IMR-90 (cell line): ENCODE measurements around the gene UBP1. TPM values are rescaled to one million over a fixed set of nuclear protein-coding genes. Genes with fewer than 3 reads are reported as not detected.
"Not testable (repeated sequence)": the region's sequence is repeated elsewhere in the genome, so short reads cannot be mapped to it uniquely, and the experiment has no call there.

Experiments
- ATAC-seq: fragments of 200-7000 bp; cut with Tn5 transposase; 2 replicates; pipeline ENCODE4 v1.9.1; 2020; ENCODE audit warnings: low read depth, mild to moderate bottlenecking, moderate library complexity
- BruUV-seq: library from RNA; stranded (reverse); fragments of 400-500 nt; replicated peaks from 2 replicates; lab custom pipeline; 2021; lab: Mats Ljungman, UMichigan
- CTCF ChIA-PET: fragments of 300-600 bp; formaldehyde crosslinking; extraction: SDS; loops from one replicate; lab custom pipeline; 2021; ENCODE audit warnings: antibody characterized with exemption; lab: Yijun Ruan, JAX
- POLR2A ChIA-PET: fragments of 300-600 bp; sonication (Branson Sonifier 250); formaldehyde crosslinking; loops from one replicate; lab custom pipeline; 2022; ENCODE audit warnings: antibody characterized with exemption; ENCODE audit not compliant: unreplicated experiment; lab: Charles Lee
- DNase-seq: peaks from one replicate; pipeline ENCODE4 v3.0.0; 2013
- H2AFZ ChIP-seq: replicated peaks from 2 replicates; pipeline ENCODE3; 2013; ENCODE audit warnings: low read length, mild to moderate bottlenecking; ENCODE audit not compliant: poor library complexity
- H2AK5ac ChIP-seq: 2 replicates; pipeline ENCODE4 v1.6.1; 2013; ENCODE audit warnings: low read depth, low read length, inconsistent platforms
- H2AK9ac ChIP-seq: replicated peaks from 2 replicates; pipeline ENCODE3; 2013; ENCODE audit warnings: mild to moderate bottlenecking, low read depth, low read length, moderate library complexity; ENCODE audit not compliant: poor library complexity
- H2BK120ac ChIP-seq: 2 replicates; pipeline ENCODE4 v1.6.1; 2013; ENCODE audit warnings: low read depth, low read length, inconsistent platforms
- H2BK15ac ChIP-seq: 3 replicates; pipeline ENCODE4 v1.6.1; 2013; ENCODE audit warnings: low read depth, low read length, inconsistent platforms
- H2BK20ac ChIP-seq: 2 replicates; pipeline ENCODE4 v1.6.1; 2013; ENCODE audit warnings: low read depth, mild to moderate bottlenecking, inconsistent platforms, low read length, moderate library complexity
- H2BK5ac ChIP-seq: 2 replicates; pipeline ENCODE4 v1.6.1; 2013; ENCODE audit warnings: mild to moderate bottlenecking, low read depth, low read length, inconsistent platforms; ENCODE audit not compliant: poor library complexity, severe bottlenecking
- H3K14ac ChIP-seq: replicated peaks from 2 replicates; pipeline ENCODE4 v1.6.1; 2013; ENCODE audit warnings: low read depth, low read length, inconsistent platforms
- H3K18ac ChIP-seq: 2 replicates; pipeline ENCODE4 v1.6.1; 2013; ENCODE audit warnings: low read depth, low read length, control low read depth
- H3K23ac ChIP-seq: 2 replicates; pipeline ENCODE4 v1.6.1; 2013; ENCODE audit warnings: low read depth, low read length, inconsistent platforms
- H3K27ac ChIP-seq: 2 replicates; pipeline ENCODE4 v1.5.1; 2013; ENCODE audit warnings: mild to moderate bottlenecking, control low read depth, low read length; ENCODE audit not compliant: insufficient read depth
- H3K27me3 ChIP-seq: 2 replicates; pipeline ENCODE4 v1.6.1; 2013; ENCODE audit warnings: low read length; ENCODE audit not compliant: control insufficient read depth, insufficient read depth
- H3K36me3 ChIP-seq: 2 replicates; pipeline ENCODE4 v1.6.1; 2013; ENCODE audit warnings: low read length, mixed read lengths; ENCODE audit not compliant: control insufficient read depth, insufficient read depth
- H3K4ac ChIP-seq: 2 replicates; pipeline ENCODE4 v1.6.1; 2013; ENCODE audit warnings: low read depth, low read length, inconsistent platforms
- H3K4me1 ChIP-seq: 2 replicates; pipeline ENCODE4 v1.6.1; 2013; ENCODE audit warnings: low read length, mixed read lengths; ENCODE audit not compliant: control insufficient read depth, insufficient read depth
- H3K4me2 ChIP-seq: 2 replicates; pipeline ENCODE4 v1.6.1; 2013; ENCODE audit warnings: low read depth, mild to moderate bottlenecking, control low read depth, low read length, moderate library complexity
- H3K4me3 ChIP-seq: 2 replicates; pipeline ENCODE4 v1.5.1; 2013; ENCODE audit warnings: low read depth, mild to moderate bottlenecking, control low read depth, low read length, moderate library complexity; ENCODE audit not compliant: insufficient read depth
- H3K56ac ChIP-seq: 2 replicates; pipeline ENCODE4 v1.6.1; 2013; ENCODE audit warnings: low read length, inconsistent platforms; ENCODE audit not compliant: insufficient read depth; ENCODE audit errors: extremely low read depth
- H3K79me1 ChIP-seq, 2 experiments: 2 replicates each; pipeline ENCODE4 v1.6.1; 2013; ENCODE audit warnings: low read length in 2 of 2, inconsistent platforms in 1 of 2, low read depth in 1 of 2
- H3K9ac ChIP-seq: 2 replicates; pipeline ENCODE4 v1.6.1; 2013; ENCODE audit warnings: low read depth, low read length, control low read depth
- H3K9me1 ChIP-seq: 2 replicates; pipeline ENCODE4 v1.6.1; 2013; ENCODE audit warnings: low read length, inconsistent platforms; ENCODE audit not compliant: insufficient read depth
- H3K9me3 ChIP-seq: 2 replicates; pipeline ENCODE4 v1.6.1; 2013; ENCODE audit warnings: low read length; ENCODE audit not compliant: control insufficient read depth, insufficient read depth
- H4K20me1 ChIP-seq: 2 replicates; pipeline ENCODE4 v1.6.1; 2013; ENCODE audit warnings: low read length, inconsistent platforms; ENCODE audit not compliant: insufficient read depth
- H4K5ac ChIP-seq: 2 replicates; pipeline ENCODE4 v1.6.1; 2013; ENCODE audit warnings: mild to moderate bottlenecking, low read depth, low read length, control low read depth
- H4K8ac ChIP-seq, 2 experiments: 2 replicates each; pipeline ENCODE4 v1.6.1; 2013; ENCODE audit warnings: low read depth in 2 of 2, low read length in 2 of 2, control low read depth in 1 of 2, inconsistent platforms in 1 of 2
- H4K91ac ChIP-seq: 2 replicates; pipeline ENCODE4 v1.6.1; 2013; ENCODE audit warnings: low read depth, low read length, inconsistent platforms; ENCODE audit not compliant: insufficient read depth
- WGBS, 2 experiments: methylation state at CpG; one replicate each; pipeline versions ENCODE4 v1.1.5 to v1.1.7; 2013; ENCODE audit warnings: missing lambda C conversion rate in 2 of 2; ENCODE audit not compliant: insufficient read length in 1 of 2; ENCODE audit errors: extremely low coverage in 2 of 2; 5-methylcytosine and 5-hydroxymethylcytosine counted together
- dilution Hi-C: fragments of 300-500 bp; cut with HindIII; formaldehyde crosslinking; loops from one replicate; pipeline ENCODE4 v1.14.3; 2018; ENCODE audit warnings: low sequenced_read_pairs; ENCODE audit not compliant: unreplicated experiment
- in situ Hi-C: fragments of 300-500 bp; cut with MboI; formaldehyde crosslinking; loops from 3 replicates; pipeline ENCODE4 v1.14.3; 2019; ENCODE audit warnings: low sequenced_read_pairs, inconsistent platforms, mixed read lengths
- intact Hi-C: fragments of 100-400 bp; cut with micrococcal nuclease; formaldehyde crosslinking; loops from 2 replicates; pipeline ENCODE4 v1.10.0; 2022
- polyA plus RNA-seq, 3 experiments: library from polyadenylated mRNA; depleted of rRNA; stranded (reverse); fragments of >200 nt; gene quantifications; 2 replicates each; pipeline ENCODE4 v1.2.3, GENCODE V29; 2012; ENCODE audit warnings: low replicate concordance in 1 of 3
- total RNA-seq: library from RNA; depleted of rRNA; stranded (reverse); fragments of >200 nt; gene quantifications from 2 replicates; pipeline ENCODE4 v1.2.3, GENCODE V29; 2012

Gene UBP1
- total and polyA plus RNA-seq, 2 of the 4 experiments (the other 2 are of a cell fraction): 56.3 to 73.8 TPM

- H4K5ac ChIP-seq, H4K20me1 ChIP-seq, H2BK20ac ChIP-seq, H2AK9ac ChIP-seq, ATAC-seq, H4K91ac ChIP-seq, H4K8ac ChIP-seq, CTCF ChIA-PET, H3K36me3 ChIP-seq, H3K79me1 ChIP-seq, H2AFZ ChIP-seq, POLR2A ChIA-PET, in situ Hi-C loops, H3K18ac ChIP-seq, H3K9me1 ChIP-seq, H2BK5ac ChIP-seq, H3K9ac ChIP-seq, H3K23ac ChIP-seq, DNase-seq, H3K27me3 ChIP-seq, H2BK15ac ChIP-seq, H3K9me3 ChIP-seq, H3K27ac ChIP-seq, H3K56ac ChIP-seq, intact Hi-C loops, H3K4me2 ChIP-seq, H3K4me3 ChIP-seq, H3K4ac ChIP-seq, H2BK120ac ChIP-seq, H3K4me1 ChIP-seq, H3K14ac ChIP-seq, BruUV-seq, dilution Hi-C loops, H2AK5ac ChIP-seq: not testable (repeated sequence)
- 80% methylated on average over 1 of the region's 1 CpG; no CpG with 5 or more reads in 1 of the 2 experiments for WGBS, 2 experiments
These were observed 11.8 kb upstream of the UBP1 start for GRCh38 chr3:33451994-33452393.
